GM12875 (cell line): ENCODE results near the gene ADAMTSL1.

Source experiments
- H3K4me3 ChIP-seq: one replicate; pipeline ENCODE4 v1.5.1; 2011; ENCODE audit warnings: low read depth, low read length, control low read depth
- TF ChIP-seq, protein P1 (sequence below): IDR thresholded peaks from 2 replicates; pipeline ENCODE4 v1.5.1; 2011; ENCODE audit warnings: low read depth, mild to moderate bottlenecking, control low read depth, inconsistent platforms, low read length, moderate library complexity, borderline replicate concordance; ENCODE audit not compliant: insufficient read depth

The ADAMTSL1 gene

DNA sequence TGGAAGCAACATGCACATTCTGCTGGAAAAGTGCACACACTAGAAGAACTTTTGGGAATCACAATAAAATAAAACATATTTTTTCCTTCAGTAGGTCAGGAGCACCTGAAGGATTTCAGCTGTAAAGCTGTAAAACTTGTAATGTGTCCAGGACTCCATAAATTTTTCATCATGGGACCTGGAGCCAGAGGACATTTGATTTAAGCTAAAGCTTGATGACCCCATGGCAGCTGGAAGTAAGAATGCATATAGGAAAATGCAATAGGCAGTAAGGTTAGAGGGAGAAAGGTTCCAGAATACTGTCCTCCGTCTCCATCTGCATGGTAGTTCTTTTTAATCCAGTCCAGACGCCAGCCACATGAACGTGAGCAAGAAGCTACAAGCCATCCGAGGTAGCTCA is 166.0 kb downstream of the ADAMTSL1 start:
- TF ChIP-seq, protein P1, sequence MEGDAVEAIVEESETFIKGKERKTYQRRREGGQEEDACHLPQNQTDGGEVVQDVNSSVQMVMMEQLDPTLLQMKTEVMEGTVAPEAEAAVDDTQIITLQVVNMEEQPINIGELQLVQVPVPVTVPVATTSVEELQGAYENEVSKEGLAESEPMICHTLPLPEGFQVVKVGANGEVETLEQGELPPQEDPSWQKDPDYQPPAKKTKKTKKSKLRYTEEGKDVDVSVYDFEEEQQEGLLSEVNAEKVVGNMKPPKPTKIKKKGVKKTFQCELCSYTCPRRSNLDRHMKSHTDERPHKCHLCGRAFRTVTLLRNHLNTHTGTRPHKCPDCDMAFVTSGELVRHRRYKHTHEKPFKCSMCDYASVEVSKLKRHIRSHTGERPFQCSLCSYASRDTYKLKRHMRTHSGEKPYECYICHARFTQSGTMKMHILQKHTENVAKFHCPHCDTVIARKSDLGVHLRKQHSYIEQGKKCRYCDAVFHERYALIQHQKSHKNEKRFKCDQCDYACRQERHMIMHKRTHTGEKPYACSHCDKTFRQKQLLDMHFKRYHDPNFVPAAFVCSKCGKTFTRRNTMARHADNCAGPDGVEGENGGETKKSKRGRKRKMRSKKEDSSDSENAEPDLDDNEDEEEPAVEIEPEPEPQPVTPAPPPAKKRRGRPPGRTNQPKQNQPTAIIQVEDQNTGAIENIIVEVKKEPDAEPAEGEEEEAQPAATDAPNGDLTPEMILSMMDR, result no peak
- no peak overlapping the region for H3K4me3 ChIP-seq

DNA sequence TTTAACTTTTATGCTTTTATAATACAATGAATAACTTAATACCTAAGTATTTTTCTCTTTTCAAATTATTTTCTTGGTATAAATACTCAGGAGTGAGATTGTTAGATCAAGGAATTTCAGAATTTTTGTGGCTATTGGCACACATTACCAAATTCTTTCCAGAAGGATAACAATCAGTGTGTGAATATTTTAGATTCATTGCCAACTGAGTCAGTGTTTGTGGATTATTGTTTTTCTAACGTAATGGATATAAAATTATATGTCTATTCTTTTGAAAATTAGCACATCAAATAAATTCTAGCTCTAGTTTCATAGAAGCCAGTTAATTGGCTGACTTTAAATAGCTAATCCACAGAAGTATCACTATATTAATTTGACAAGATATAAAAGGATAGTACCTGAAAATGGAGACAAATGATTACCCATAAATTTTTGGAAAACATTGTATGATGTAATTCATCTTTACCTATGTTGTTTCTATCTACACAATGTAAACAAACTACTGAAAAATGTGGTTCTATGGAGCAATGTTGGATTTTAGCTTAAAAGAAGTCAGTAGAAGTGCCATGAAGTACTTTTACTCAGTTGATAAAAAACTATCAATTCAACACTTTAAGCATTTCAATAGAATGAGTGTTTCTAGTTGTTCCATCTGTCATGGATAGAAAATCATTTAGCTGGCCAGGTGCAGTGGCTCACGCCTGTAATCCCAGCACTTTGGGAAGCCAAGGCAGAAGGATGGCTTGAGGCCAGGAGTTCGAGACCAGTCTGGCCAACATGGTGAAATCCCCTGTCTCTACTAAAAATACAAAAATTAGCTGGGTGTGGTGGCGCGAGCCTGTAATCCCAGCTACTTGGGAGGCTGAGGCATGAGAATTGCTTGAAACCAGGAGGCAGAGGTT is 185.1 kb downstream of the ADAMTSL1 start:
- TF ChIP-seq, protein P1, result no peak

DNA sequence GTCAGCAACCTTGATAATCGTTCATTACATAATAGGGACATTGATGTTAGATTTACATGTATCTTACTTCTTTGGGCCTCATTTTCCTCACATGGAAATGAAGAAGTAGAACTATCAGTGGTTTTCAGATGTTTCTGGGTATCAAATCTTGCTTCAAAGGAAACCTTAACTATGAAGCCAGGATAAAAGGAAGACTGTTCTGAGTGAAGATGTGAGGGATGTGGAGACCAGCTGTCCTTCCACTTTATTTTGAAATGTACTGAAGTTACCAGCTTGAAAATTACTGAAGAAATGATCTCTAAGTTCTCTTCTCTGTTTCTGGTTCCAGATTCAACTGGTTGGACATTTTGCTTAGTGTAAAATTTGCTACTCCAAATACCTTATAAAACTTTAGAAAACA is 186.0 kb downstream of the ADAMTSL1 start:
- TF ChIP-seq, protein P1, result no peak

More for the DNA sequence above, 185.1 kb downstream of the ADAMTSL1 start:
- H3K4me3 ChIP-seq, result no peak overlapping the region

DNA sequence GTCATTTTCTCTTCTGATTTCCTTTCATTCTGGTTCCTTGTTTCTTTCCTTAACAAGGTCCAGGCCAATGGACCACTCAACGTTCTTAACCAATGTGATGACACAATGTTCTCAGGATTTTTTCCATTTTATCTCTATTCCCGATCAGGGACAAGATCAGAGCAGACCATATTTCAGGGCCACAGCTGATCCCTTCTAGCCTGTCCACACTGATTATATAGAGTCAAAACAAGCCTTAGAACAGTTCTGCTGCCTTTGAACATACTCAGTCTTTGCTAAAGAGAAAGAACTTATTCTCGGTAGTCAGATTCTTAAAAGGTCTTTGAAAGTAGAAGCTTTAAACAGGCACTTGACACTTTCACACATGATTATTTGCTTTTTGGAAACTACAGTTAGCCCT is 188.4 kb downstream of the ADAMTSL1 start:
- H3K4me3 ChIP-seq, result no peak overlapping the region

More for the DNA sequence above, 186.0 kb downstream of the ADAMTSL1 start:
- no peak overlapping the region for H3K4me3 ChIP-seq

DNA sequence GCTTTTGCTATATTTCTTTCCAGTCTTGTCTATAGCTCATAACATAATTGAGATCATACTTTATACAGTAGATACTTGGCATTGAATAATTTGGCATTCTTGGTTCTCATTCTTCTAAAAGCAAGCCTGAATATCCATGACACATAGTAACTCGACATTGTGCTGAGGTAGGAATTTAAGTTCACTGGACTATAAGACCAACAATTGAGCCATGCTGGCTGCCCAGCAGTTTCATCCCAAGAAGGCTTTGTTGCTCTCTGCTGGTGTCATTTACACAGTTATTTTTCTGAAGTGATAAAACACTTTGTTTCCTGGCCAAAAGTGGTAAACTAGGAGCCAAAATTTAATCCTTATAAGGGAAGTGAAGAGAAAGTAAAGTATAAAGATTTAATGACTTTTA is 192.0 kb downstream of the ADAMTSL1 start:
- TF ChIP-seq, protein P1, result no peak
- H3K4me3 ChIP-seq, result no peak overlapping the region

More for the DNA sequence above, 188.4 kb downstream of the ADAMTSL1 start:
- TF ChIP-seq, protein P1, result no peak

DNA sequence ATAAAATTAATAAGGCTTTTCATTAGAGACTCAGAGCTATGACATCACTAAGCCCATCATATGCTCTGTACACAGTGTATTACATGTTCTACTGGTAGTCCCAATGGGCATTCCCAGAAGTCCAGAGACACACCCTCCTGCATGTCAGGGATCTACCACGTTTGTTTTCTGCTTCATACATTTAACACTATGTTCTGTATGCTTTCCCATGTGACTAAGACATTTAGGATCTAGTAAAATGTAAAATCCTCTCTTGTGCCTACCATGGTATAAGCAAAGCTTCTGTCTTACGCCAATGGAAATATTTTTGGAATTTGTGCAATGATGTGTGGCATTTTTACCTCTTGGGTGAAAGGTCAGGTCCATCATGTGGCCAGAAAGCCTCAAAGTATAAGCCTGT is 192.4 kb downstream of the ADAMTSL1 start:
- H3K4me3 ChIP-seq, result no peak overlapping the region
- TF ChIP-seq, protein P1, result no peak

DNA sequence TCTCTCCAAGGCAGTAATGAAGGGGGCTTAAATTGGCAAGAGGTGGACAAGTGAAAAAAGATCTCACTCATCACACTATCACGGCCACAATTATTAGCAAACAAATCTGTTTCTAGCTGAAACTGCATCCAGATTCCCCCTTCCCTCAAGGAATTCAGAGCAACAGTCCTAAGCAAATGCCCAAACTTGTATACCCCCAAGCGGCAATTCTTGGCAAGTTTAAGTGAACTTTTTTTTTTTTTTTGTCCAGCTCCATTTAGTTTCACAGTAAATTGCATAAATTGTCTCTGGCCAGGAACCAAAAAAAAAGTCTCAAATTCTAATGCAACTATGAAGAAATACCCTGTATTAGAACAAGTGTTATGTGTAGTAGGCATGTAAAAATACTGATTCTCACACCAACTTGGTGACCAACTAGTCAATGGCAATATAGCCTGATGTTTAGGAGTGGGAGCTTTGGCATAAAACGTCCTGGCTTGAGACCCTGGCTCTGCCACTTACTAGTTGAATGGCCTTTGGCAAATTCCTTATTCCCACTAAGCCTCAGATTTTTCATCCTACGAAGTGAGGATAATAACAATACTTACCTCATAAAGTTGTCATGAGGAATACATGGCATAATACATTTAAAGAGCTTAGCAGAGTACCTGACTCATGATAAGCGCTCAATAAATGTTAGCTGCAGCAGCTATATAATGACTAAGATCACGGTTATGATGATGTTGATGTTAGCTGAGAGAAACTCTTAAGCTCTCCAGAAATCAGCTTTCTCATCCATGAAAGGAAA is 193.2 kb downstream of the ADAMTSL1 start:
- TF ChIP-seq, protein P1, result no peak

More for the DNA sequence above, 193.2 kb downstream of the ADAMTSL1 start:
- H3K4me3 ChIP-seq, result no peak overlapping the region
